Mucosa of rectum (tissue), 2 donors: Measurements from ENCODE around the gene SLC7A11.

Experiments used
- H3K27ac ChIP-seq, 2 donors: one replicate each; pipeline ENCODE4 v1.7.0; 2013; ENCODE audit warnings: inconsistent platforms in 2 of 2, low read depth in 2 of 2, low read length in 2 of 2
- H3K27me3 ChIP-seq, 2 donors: one replicate each; pipeline ENCODE4 v1.7.0; 2013; ENCODE audit warnings: low read length in 2 of 2; ENCODE audit not compliant: control insufficient read depth in 2 of 2, insufficient read depth in 2 of 2
- H3K36me3 ChIP-seq, 2 donors: one replicate each; pipeline ENCODE4 v1.7.0; 2013; ENCODE audit warnings: low read length in 2 of 2; ENCODE audit not compliant: control insufficient read depth in 2 of 2, insufficient read depth in 2 of 2
- H3K4me1 ChIP-seq, 2 donors: one replicate each; pipeline ENCODE4 v1.7.0; 2013; ENCODE audit warnings: low read length in 2 of 2, mild to moderate bottlenecking in 1 of 2; ENCODE audit not compliant: control insufficient read depth in 2 of 2, insufficient read depth in 2 of 2
- H3K4me3 ChIP-seq, 2 donors: one replicate each; pipeline ENCODE4 v1.7.0; 2013; ENCODE audit warnings: low read length in 2 of 2
- H3K9ac ChIP-seq, 2 donors: one replicate each; pipeline ENCODE4 v1.7.0; 2013; ENCODE audit warnings: low read length in 2 of 2, low read depth in 1 of 2, mild to moderate bottlenecking in 1 of 2
- H3K9me3 ChIP-seq, 2 donors: one replicate each; pipeline ENCODE4 v1.7.0; 2013; ENCODE audit warnings: low read length in 2 of 2; ENCODE audit not compliant: control insufficient read depth in 2 of 2
- donor health status: healthy.
- donor health status: Normal muscosa, but diverticular disease.

SLC7A11 gene

DNA sequence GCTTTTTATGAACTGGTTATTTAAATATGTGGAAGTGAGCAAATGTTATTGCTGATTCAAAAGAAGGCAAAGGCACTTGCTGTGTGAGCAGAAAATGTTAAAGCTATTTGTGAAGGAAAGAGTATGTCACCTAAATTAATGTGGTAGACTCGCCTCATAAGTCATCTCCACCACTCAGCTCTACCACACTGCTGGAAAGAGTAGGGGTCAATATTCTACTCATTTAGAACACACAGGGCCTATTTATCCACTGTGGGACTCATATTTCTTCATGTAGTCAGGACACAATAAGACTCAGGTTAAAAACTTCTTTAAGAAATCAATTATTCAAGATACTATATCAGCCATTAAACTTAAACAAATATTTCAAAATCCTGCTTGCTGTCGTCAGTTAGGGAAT is 106.5 kb downstream of the SLC7A11 start:
- Histone ChIP-seq H3K9me3 (no peaks in the 10 kb centered on the region), H3K27ac (no peak overlapping the region), H3K9ac (no peak overlapping the region), H3K27me3 (no peaks in the 10 kb centered on the region), H3K4me1 (no peaks in the 10 kb centered on the region), H3K4me3 (no peak overlapping the region), H3K36me3 (no peaks in the 10 kb centered on the region)

DNA sequence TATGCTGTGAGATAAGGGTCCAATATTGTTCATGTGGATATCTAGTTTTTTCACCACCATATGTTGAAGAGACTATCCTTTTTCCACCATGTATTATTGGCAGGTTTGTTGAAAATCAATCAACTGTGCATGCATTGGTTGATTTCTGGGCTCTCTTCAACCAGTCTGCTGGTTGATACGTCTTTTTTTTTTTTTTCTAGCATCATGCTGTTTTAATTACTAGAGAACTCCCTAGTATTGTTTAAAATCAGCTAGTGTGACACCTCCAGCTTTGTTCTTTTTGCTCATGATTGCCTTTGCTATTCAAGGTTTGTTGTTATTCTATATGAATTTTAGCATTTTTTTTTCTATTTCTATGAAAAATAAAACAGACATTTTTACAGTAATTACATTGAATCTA is 123.9 kb downstream of the SLC7A11 start:
- peaks cover 0 to 2% of the 10 kb centered on the region in 2 donors for H3K4me1 ChIP-seq
- H3K9ac ChIP-seq: no peak overlapping the region
- no peaks in the 10 kb centered on the region for H3K27me3 ChIP-seq
- H3K27ac ChIP-seq: no peak overlapping the region
- no peaks in the 10 kb centered on the region for H3K9me3 ChIP-seq
- H3K36me3 ChIP-seq: no peaks in the 10 kb centered on the region
- no peak overlapping the region for H3K4me3 ChIP-seq

DNA sequence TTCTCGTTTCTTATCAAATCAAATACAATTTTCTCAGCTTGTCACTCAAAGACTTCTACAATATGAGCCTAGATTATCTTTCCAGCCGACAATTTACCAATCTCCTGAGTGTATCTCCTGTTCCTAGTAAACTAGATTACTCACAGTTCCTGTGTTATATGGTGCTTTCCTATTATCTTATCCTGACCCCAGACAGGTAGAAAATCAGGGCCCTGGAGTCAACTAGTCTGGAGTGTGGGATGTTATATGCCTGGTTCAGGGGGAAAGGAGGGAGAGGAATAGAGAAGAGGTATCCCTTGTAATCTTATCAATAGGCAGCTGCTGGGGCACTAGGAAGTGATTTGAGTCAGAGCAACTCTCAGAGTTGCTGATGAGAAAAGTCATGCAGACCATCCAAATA is 127.1 kb downstream of the SLC7A11 start:
- H3K4me1 ChIP-seq: peaks cover 0 to 5% of the 10 kb centered on the region in 2 donors
- no peaks in the 10 kb centered on the region for H3K27me3 ChIP-seq
- no peak overlapping the region for H3K27ac ChIP-seq
- no peak overlapping the region for H3K9ac ChIP-seq
- no peaks in the 10 kb centered on the region for H3K9me3 ChIP-seq
- no peaks in the 10 kb centered on the region for H3K36me3 ChIP-seq
- H3K4me3 ChIP-seq: no peak overlapping the region

- Histone ChIP-seq H3K9ac (no peak overlapping the region), H3K4me1 (peaks cover 0 to 5% of the 10 kb centered on the region in 2 donors), H3K9me3 (no peaks in the 10 kb centered on the region)
These were observed 127.7 kb downstream of the SLC7A11 start for GRCh38 chr4:138114434-138114833.

More at GRCh38 chr4:138114434-138114833, 127.7 kb downstream of the SLC7A11 start:
- Histone ChIP-seq H3K27ac (no peak overlapping the region), H3K36me3 (no peaks in the 10 kb centered on the region), H3K27me3 (no peaks in the 10 kb centered on the region), H3K4me3 (no peak overlapping the region)
